Endothelial cell (in vitro differentiated cells): ENCODE results near the gene MPP2. TPM values are rescaled to one million over a fixed set of nuclear protein-coding genes. Genes with fewer than 3 reads are reported as not detected.
"Not testable (repeated sequence)": the region's sequence is repeated elsewhere in the genome, so short reads cannot be mapped to it uniquely, and the experiment has no call there.

Source experiments
- DNase-seq: peaks from one replicate; pipeline ENCODE4 v3.0.0; 2021; ENCODE audit warnings: low spot score
- H3K27ac Mint-ChIP-seq: one replicate; pipeline ENCODE4 v1.8.0; 2021; ENCODE audit warnings: mixed read lengths, inconsistent platforms; ENCODE audit not compliant: unreplicated experiment
- H3K27me3 Mint-ChIP-seq: one replicate; pipeline ENCODE4 v1.8.0; 2021; ENCODE audit warnings: mild to moderate bottlenecking, moderate library complexity, mixed read lengths, inconsistent platforms; ENCODE audit not compliant: unreplicated experiment
- H3K36me3 Mint-ChIP-seq: one replicate; pipeline ENCODE4 v1.8.0; 2021; ENCODE audit warnings: mild to moderate bottlenecking, low read depth, mixed read lengths, inconsistent platforms; ENCODE audit not compliant: unreplicated experiment
- H3K4me1 Mint-ChIP-seq: one replicate; pipeline ENCODE4 v1.8.0; 2021; ENCODE audit warnings: mild to moderate bottlenecking, mixed read lengths, inconsistent platforms; ENCODE audit not compliant: unreplicated experiment
- H3K4me3 Mint-ChIP-seq: one replicate; pipeline ENCODE4 v1.8.0; 2021; ENCODE audit warnings: mild to moderate bottlenecking, mixed read lengths, inconsistent platforms; ENCODE audit not compliant: unreplicated experiment
- H3K9me3 Mint-ChIP-seq: one replicate; pipeline ENCODE4 v1.8.0; 2021; ENCODE audit warnings: mixed read lengths, inconsistent platforms; ENCODE audit not compliant: unreplicated experiment
- CTCF ChIP-seq: fragments of 200-600 bp; sonication (generic); IDR thresholded peaks from one replicate; pipeline ENCODE4 v1.5.0; 2021; ENCODE audit warnings: antibody characterized with exemption; ENCODE audit not compliant: unreplicated experiment
- total RNA-seq: library from RNA; stranded (reverse); fragmentation: NEBNext Ultra II Directional; extraction: Animal tissue kit (Norgen Biotek cat#: 25700); gene quantifications from one replicate; pipeline ENCODE4 v1.2.1, GENCODE V29; 2021; ENCODE audit not compliant: unreplicated experiment

The MPP2 gene
- total RNA-seq, 1 donor from 2014 or later: 8.4 TPM

- Mint-ChIP-seq H3K27me3 (peaks cover 3% of the 10 kb centered on the region), H3K4me1 (peaks cover 4% of the 10 kb centered on the region), H3K9me3 (no peaks in the 10 kb centered on the region), H3K4me3 (no peak overlapping the region), H3K27ac (no peak overlapping the region), H3K36me3 (no peaks in the 10 kb centered on the region)
- no peak for TF ChIP-seq CTCF
- no peak for DNase-seq
These were observed 33.0 kb downstream of the MPP2 start for GRCh38 chr17:43874293-43874692.

- Mint-ChIP-seq H3K4me1 (peaks cover 2% of the 10 kb centered on the region), H3K4me3 (no peak overlapping the region), H3K9me3 (no peaks in the 10 kb centered on the region), H3K27me3 (peaks cover 3% of the 10 kb centered on the region), H3K36me3 (no peaks in the 10 kb centered on the region), H3K27ac (no peak overlapping the region)
- no peak for TF ChIP-seq CTCF
- DNase-seq: no peak
These were observed 33.5 kb downstream of the MPP2 start for GRCh38 chr17:43873815-43874214.

GRCh38 chr17:43873091-43873490 is 34.2 kb downstream of the MPP2 start:
- H3K4me3 Mint-ChIP-seq: no peak overlapping the region
- TF ChIP-seq CTCF: peak; percentile 18
- no peaks in the 10 kb centered on the region for H3K9me3 Mint-ChIP-seq
- H3K27ac Mint-ChIP-seq: no peak overlapping the region
- peaks cover 3% of the 10 kb centered on the region for H3K27me3 Mint-ChIP-seq
- DNase-seq: no peak
- no peaks in the 10 kb centered on the region for H3K4me1 Mint-ChIP-seq
- H3K36me3 Mint-ChIP-seq: no peaks in the 10 kb centered on the region

GRCh38 chr17:43871946-43872690 is 35.2 kb downstream of the MPP2 start:
- H3K27me3 Mint-ChIP-seq: peaks cover 3% of the 10 kb centered on the region
- no peak for DNase-seq
- H3K4me1 Mint-ChIP-seq: no peaks in the 10 kb centered on the region
- no peaks in the 10 kb centered on the region for H3K36me3 Mint-ChIP-seq
- no peaks in the 10 kb centered on the region for H3K9me3 Mint-ChIP-seq
- no peak overlapping the region for H3K4me3 Mint-ChIP-seq
- no peak overlapping the region for H3K27ac Mint-ChIP-seq
- no peak for TF ChIP-seq CTCF

GRCh38 chr17:43869031-43869430 is 38.3 kb downstream of the MPP2 start:
- not testable (repeated sequence) for H3K27me3 Mint-ChIP-seq, H3K4me1 Mint-ChIP-seq, H3K27ac Mint-ChIP-seq, H3K9me3 Mint-ChIP-seq, H3K36me3 Mint-ChIP-seq, H3K4me3 Mint-ChIP-seq, DNase-seq
